Fibroblast of villous mesenchyme (primary cell): Measurements from ENCODE around the gene AOC3. TPM values are rescaled to one million over a fixed set of nuclear protein-coding genes. Genes with fewer than 3 reads are reported as not detected.

Experiments used
- DNase-seq: peaks from one replicate; pipeline ENCODE4 v3.0.0-alpha.2; 2010; ENCODE audit warnings: low read depth
- H3K4me3 ChIP-seq: 2 replicates; pipeline ENCODE4 v1.5.1; 2011; ENCODE audit warnings: low read depth, mild to moderate bottlenecking, low read length
- total RNA-seq: library from RNA; depleted of rRNA; stranded (reverse); fragments of >200 nt; gene quantifications from 2 replicates; pipeline ENCODE4 v1.2.3, GENCODE V29; 2012
- TF ChIP-seq, protein P1 (sequence below): IDR thresholded peaks from 2 replicates; pipeline ENCODE4 v1.5.1; 2012; ENCODE audit warnings: low read depth, mild to moderate bottlenecking, low read length; ENCODE audit not compliant: insufficient read depth

AOC3 gene
- total RNA-seq, 1 donor = under 0.01 TPM

DNA sequence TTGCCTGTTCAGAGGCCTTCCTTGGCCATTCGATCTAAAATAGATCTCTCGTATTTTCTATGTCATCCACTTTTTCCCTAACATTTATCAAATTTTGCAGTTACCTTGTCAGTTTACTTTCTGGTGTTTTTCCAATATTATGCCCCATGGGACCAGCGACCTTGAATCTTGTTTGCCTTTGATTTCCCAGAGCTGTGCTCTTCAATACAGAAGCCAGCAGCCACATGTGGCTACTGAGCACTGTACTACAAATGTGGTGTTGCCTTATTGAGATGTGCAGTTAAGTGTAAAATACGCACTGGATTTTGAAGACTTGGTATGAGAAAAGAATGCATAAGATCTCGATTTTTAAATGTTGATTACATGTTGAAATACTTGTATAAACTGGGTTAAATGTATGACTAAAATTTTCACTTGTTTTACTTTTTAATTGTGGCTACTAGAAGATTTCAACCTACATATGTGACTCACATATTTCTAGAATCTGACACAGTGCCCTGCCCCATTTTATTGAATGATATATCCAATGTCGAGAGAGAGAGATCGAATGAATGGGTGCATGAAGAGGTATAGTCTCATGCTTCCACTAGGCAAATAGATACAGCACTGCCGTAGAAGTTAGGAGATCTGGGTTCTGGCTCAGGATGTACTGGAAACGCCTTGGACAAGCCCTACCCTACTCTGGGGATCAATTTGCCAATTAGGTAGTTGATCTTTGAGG is 18.6 kb upstream of the AOC3 start:
- TF ChIP-seq, protein P1, sequence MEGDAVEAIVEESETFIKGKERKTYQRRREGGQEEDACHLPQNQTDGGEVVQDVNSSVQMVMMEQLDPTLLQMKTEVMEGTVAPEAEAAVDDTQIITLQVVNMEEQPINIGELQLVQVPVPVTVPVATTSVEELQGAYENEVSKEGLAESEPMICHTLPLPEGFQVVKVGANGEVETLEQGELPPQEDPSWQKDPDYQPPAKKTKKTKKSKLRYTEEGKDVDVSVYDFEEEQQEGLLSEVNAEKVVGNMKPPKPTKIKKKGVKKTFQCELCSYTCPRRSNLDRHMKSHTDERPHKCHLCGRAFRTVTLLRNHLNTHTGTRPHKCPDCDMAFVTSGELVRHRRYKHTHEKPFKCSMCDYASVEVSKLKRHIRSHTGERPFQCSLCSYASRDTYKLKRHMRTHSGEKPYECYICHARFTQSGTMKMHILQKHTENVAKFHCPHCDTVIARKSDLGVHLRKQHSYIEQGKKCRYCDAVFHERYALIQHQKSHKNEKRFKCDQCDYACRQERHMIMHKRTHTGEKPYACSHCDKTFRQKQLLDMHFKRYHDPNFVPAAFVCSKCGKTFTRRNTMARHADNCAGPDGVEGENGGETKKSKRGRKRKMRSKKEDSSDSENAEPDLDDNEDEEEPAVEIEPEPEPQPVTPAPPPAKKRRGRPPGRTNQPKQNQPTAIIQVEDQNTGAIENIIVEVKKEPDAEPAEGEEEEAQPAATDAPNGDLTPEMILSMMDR = no peak
- no peak for DNase-seq
- peak overlapping the region; percentile 99 for H3K4me3 ChIP-seq

DNA sequence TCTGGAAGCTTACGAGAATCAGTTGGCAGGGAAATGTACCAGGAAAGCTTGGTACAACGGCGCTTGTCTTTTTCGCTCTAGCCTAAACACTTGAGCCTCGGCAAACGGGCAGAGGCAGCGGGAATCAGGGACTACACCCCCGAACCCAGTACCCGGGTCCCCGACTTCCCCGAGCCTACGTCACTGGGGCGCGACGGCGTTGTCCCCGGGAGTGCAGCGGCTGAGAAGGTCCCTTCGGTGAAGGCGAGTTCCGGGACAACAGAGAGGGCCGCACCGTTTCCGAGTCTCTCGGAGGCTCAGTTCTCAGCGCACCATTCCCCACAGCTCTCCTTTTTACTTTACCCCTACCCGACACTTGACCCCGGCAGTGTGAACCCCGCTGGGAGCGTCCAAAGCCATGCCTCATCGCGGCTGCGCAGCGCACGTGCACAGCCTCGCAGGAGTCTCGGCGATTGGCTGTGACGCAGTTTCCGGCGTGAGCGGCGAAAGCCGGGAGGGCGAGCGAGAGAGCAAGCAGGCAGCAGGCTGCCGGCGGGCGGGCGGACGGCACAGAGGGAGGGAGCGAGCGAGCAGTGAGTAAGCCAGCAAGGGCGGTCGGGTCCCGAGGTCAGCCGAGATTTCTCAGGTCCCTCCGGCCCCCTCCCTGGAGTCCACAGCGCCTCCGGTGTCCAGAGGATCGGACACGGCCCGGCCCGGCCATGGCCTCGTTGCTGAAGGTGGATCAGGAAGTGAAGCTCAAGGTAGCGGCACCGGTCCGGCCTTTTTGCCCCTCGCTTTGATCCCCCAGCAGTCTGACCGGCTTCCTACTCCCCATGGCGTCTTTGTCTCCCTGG is 17.8 kb upstream of the AOC3 start, which contains the start of gene PSME3:
Gene PSME3, plus strand, starts transcription at position 464 of the 833 bp plus-strand sequence. Its CDS starts 235 bp downstream, at position 699.
- peak within 1 kb of the TSS; percentile 99 for H3K4me3 ChIP-seq
- TF ChIP-seq, protein P1 = no peak
- peak; percentile 89 for DNase-seq

DNA sequence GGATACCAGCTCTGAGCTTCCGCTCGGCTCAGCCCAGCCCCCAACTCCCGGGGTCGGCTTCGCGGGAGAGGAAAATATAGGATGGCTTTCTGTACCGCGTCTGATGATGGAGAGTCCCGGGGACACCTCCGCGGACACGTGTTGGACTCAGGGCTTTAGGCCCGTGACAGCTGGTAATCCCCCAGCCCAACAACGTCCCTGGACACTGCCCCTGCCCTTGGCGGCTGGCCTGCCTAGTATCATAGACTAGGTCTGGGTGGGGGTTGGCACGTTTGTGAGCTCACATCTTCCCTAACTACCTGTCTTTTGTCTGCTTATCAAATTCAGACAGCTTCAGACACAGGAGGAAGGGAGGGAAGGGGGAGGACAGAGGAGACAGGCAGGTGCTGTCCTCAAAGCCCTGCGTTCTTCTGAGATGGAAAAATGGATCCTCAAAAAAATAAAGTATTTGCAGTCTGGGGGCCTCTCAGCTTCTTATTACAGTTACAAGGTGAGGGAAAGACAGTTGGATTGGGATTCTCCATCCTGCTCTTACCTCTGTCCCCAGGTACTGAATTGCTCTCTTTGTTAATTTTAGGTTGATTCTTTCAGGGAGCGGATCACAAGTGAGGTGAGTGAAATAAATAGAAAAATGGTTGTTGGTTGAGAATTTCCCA is 17.1 kb upstream of the AOC3 start:
- DNase-seq = no peak
- H3K4me3 ChIP-seq = peak overlapping the region; percentile 99

GRCh38 chr17:42835732-42836131 is 15.3 kb upstream of the AOC3 start:
- H3K4me3 ChIP-seq = no peak overlapping the region
- no peak for DNase-seq
- TF ChIP-seq, protein P1 = no peak

More for the DNA sequence above, 17.1 kb upstream of the AOC3 start:
- TF ChIP-seq, protein P1 = no peak

GRCh38 chr17:42841975-42842685 is 8.9 kb upstream of the AOC3 start:
- DNase-seq = no peak
- no peak overlapping the region for H3K4me3 ChIP-seq
- TF ChIP-seq, protein P1 = no peak

- no peak overlapping the region for H3K4me3 ChIP-seq
- TF ChIP-seq, protein P1 = peak; percentile 100
- DNase-seq = peak; percentile 76
These were observed 7.6 kb upstream of the AOC3 start for GRCh38 chr17:42843358-42843934.
